Measurements from ENCODE around the gene TUFT1.

DNA sequence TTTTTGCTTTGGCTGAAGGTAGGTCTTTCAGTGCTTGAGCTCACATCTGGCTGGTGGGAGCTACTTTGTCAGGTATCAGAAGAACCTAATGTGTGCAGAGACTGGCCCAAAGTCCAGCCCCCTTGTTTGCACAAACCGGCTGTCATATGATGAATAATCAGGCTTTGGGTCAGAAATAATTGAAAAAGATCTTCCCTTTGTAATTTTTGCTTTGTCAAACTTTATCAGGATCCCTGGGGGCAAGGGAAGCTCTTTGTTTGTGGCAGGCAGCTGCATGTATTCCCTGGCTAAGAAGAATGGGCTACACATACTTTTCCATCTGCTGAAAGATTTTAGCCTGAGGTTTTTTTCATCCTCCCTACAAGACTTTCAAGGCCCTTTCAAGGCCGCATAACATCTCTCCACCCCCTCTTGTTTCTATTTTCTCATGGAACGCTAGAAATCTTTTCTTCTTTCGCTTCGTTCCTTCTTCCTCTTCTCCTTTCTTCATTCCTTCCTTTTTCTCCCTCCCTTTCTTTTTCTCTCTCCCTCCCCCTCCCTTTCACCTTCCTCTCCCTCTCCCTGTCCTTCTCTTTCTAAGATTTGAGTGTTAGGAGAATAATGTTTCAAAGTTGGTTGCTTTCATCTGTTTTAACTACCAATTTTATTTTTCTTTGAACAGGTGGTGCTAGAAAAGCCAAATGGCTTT is 25.5 kb downstream of the TUFT1 start:
- TF ChIP-seq, protein P1, sequence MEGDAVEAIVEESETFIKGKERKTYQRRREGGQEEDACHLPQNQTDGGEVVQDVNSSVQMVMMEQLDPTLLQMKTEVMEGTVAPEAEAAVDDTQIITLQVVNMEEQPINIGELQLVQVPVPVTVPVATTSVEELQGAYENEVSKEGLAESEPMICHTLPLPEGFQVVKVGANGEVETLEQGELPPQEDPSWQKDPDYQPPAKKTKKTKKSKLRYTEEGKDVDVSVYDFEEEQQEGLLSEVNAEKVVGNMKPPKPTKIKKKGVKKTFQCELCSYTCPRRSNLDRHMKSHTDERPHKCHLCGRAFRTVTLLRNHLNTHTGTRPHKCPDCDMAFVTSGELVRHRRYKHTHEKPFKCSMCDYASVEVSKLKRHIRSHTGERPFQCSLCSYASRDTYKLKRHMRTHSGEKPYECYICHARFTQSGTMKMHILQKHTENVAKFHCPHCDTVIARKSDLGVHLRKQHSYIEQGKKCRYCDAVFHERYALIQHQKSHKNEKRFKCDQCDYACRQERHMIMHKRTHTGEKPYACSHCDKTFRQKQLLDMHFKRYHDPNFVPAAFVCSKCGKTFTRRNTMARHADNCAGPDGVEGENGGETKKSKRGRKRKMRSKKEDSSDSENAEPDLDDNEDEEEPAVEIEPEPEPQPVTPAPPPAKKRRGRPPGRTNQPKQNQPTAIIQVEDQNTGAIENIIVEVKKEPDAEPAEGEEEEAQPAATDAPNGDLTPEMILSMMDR (tag by site-specific recombination; IDR thresholded peaks at IDR 0.05) = no peak
- TF ChIP-seq ZNF664 (tag by site-specific recombination; IDR thresholded peaks at IDR 0.05) = no peak
- TF ChIP-seq ZNF133 (tag by site-specific recombination; IDR thresholded peaks at IDR 0.05) = no peak
- no peak for TF ChIP-seq ZNF792 (tag by site-specific recombination; IDR thresholded peaks at IDR 0.05)
- no peak for TF ChIP-seq SP7 (tag by site-specific recombination; IDR thresholded peaks at IDR 0.05)
- TF ChIP-seq SP2 (tag by site-specific recombination; IDR thresholded peaks at IDR 0.05) = no peak
- TF ChIP-seq ZNF837 (tag by site-specific recombination; IDR thresholded peaks at IDR 0.05) = no peak
- TF ChIP-seq, protein P2, sequence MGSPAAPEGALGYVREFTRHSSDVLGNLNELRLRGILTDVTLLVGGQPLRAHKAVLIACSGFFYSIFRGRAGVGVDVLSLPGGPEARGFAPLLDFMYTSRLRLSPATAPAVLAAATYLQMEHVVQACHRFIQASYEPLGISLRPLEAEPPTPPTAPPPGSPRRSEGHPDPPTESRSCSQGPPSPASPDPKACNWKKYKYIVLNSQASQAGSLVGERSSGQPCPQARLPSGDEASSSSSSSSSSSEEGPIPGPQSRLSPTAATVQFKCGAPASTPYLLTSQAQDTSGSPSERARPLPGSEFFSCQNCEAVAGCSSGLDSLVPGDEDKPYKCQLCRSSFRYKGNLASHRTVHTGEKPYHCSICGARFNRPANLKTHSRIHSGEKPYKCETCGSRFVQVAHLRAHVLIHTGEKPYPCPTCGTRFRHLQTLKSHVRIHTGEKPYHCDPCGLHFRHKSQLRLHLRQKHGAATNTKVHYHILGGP (tag by site-specific recombination; IDR thresholded peaks at IDR 0.05) = no peak
- no peak for TF ChIP-seq ZNF76 (tag by site-specific recombination; IDR thresholded peaks at IDR 0.05; ENCODE audit: borderline replicate concordance, low read depth)
